ENCODE data around the gene C1QTNF9.
"Not testable (repeated sequence)": the region's sequence is repeated elsewhere in the genome, so short reads cannot be mapped to it uniquely, and the experiment has no call there.

Gene C1QTNF9

GRCh38 chr13:24365191-24365590 lies 55.8 kb downstream of the C1QTNF9 start:
- no peak for DNase-seq

GRCh38 chr13:24366315-24366714 lies 56.9 kb downstream of the C1QTNF9 start:
- not testable (repeated sequence) for DNase-seq

- DNase-seq, result not testable (repeated sequence)
These were observed 61.9 kb downstream of the C1QTNF9 start for GRCh38 chr13:24371273-24371672.
